AG04450 (cell line): ENCODE data around the gene USP49. TPM values are rescaled to one million over a fixed set of nuclear protein-coding genes. Genes with fewer than 3 reads are reported as not detected.

ENCODE experiments used
- CTCF ChIA-PET: fragments of 300-600, 350-600 bp; formaldehyde crosslinking; extraction: SDS; loops from one replicate; lab custom pipeline; 2022; ENCODE audit warnings: antibody characterized with exemption, inconsistent platforms; lab: Charles Lee
- POLR2A ChIA-PET: fragments of 350-600 bp; formaldehyde crosslinking; extraction: SDS; loops from one replicate; lab custom pipeline; 2021; ENCODE audit warnings: antibody characterized with exemption, inconsistent platforms; lab: Yijun Ruan, JAX
- DNase-seq: peaks from one replicate; pipeline ENCODE4 v3.0.0-alpha.2; 2011; ENCODE audit warnings: low read depth, low spot score
- H3K27ac ChIP-seq: one replicate; pipeline ENCODE4 v1.5.1; 2012; ENCODE audit warnings: low read depth, low read length, control low read depth
- H3K27me3 ChIP-seq: one replicate; pipeline ENCODE4 v1.6.0; 2012; ENCODE audit warnings: low read length; ENCODE audit not compliant: control insufficient read depth, insufficient read depth
- H3K4me3 ChIP-seq: 2 replicates; pipeline ENCODE4 v1.5.1; 2011; ENCODE audit warnings: mild to moderate bottlenecking, low read depth, low read length, control low read depth
- H3K9me3 ChIP-seq: 2 replicates; pipeline ENCODE4 v1.5.1; 2012; ENCODE audit warnings: low read length; ENCODE audit not compliant: control insufficient read depth, insufficient read depth
- polyA plus RNA-seq: library from polyadenylated mRNA; depleted of rRNA; stranded (reverse); fragments of >200 nt; gene quantifications from 2 replicates; pipeline ENCODE4 v1.2.3, GENCODE V29; 2011
- TF ChIP-seq, protein P1 (sequence below): IDR thresholded peaks from 2 replicates; pipeline ENCODE4 v1.5.1; 2011; ENCODE audit warnings: low read depth, low read length, control low read depth, inconsistent platforms

Gene USP49
- polyA plus RNA-seq, 1 experiment = 3.0 TPM

DNA sequence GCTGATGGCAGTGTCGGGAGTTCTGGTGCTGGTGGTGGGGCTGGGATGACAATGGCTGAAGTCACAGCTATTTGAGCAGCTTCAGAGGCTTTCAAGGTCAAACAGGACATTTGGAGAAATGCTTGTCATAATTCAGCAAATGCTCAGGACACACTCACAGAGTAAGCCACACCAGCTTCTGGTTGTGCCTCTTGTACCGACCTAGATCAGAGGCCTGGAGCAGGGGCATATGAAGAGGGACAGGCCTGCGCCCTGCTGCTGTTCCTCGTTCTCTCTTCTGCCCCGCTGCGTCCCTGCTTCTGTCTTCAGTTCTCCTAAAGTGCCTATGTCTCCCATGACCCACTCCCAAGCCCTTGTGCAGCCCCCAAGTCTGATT, 147.1 kb downstream of the USP49 start:
- TF ChIP-seq, protein P1, sequence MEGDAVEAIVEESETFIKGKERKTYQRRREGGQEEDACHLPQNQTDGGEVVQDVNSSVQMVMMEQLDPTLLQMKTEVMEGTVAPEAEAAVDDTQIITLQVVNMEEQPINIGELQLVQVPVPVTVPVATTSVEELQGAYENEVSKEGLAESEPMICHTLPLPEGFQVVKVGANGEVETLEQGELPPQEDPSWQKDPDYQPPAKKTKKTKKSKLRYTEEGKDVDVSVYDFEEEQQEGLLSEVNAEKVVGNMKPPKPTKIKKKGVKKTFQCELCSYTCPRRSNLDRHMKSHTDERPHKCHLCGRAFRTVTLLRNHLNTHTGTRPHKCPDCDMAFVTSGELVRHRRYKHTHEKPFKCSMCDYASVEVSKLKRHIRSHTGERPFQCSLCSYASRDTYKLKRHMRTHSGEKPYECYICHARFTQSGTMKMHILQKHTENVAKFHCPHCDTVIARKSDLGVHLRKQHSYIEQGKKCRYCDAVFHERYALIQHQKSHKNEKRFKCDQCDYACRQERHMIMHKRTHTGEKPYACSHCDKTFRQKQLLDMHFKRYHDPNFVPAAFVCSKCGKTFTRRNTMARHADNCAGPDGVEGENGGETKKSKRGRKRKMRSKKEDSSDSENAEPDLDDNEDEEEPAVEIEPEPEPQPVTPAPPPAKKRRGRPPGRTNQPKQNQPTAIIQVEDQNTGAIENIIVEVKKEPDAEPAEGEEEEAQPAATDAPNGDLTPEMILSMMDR = no peak
- DNase-seq = no peak
- no peaks in the 10 kb centered on the region for H3K9me3 ChIP-seq
- no peak overlapping the region for H3K4me3 ChIP-seq
- H3K27me3 ChIP-seq = peaks cover 25% of the 10 kb centered on the region
- ChIA-PET POLR2A (no interaction called here), CTCF (interaction anchor here (2.8 kb wide), 1 partner anchor 13 kb away, joined by 15 read pairs; the partner anchor contains the start of gene TFEB)
- no peak overlapping the region for H3K27ac ChIP-seq

DNA sequence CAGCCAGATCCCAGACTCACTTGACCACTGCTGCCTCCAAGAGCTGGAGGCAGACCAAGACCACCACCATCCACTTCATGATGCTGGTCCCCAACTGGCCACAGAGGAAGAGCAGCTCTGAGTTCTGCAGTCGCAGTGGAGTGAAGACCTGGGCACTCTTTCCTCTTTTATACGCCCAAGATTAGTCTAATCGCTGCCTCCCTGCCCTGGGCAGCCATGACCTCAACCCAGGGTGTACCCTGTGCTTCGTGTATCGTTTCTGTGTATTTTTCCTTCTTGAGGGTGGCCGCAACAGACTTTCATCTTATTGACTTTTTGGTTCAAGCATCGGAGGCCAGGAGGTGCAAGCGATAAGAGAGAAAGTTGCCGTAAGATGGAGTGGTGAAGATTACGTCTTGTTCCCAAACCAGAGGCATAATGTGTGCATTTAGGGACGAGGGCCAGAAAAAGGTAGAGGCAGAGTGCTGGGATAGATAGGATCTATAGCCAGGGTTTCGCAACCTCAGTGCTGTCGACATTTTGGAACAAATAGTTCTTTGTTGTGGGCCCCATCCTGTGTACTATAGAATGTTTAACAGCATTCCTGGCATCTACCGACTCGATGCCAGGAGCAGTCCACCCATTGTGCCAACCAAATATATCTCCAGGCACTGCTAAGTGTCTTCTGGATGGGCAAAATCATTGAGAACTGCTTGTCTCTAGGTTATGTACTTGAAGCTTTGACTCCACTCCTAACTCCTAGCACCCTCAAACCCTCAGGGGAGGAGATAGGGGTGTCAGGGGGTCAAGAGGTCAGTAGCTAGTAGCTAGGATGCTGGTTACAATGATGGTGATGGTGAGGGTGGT, 147.7 kb downstream of the USP49 start, which contains the start of gene PGC:
Gene PGC (minus strand): TSS at position 142 of the 846 bp plus-strand sequence. CDS start 63 bp downstream, at position 79.
- DNase-seq = no peak
- Histone ChIP-seq H3K27ac (no peak within 1 kb of the TSS), H3K9me3 (no peaks in the 10 kb centered on the region), H3K4me3 (no peak within 1 kb of the TSS), H3K27me3 (peaks cover 22% of the 10 kb centered on the region)
- POLR2A ChIA-PET = no interaction called here
- CTCF ChIA-PET = interaction anchor here (2.8 kb wide), 1 partner anchor 12 kb away, joined by 15 read pairs; the partner anchor contains the start of gene TFEB
- TF ChIP-seq, protein P1 = no peak

DNA sequence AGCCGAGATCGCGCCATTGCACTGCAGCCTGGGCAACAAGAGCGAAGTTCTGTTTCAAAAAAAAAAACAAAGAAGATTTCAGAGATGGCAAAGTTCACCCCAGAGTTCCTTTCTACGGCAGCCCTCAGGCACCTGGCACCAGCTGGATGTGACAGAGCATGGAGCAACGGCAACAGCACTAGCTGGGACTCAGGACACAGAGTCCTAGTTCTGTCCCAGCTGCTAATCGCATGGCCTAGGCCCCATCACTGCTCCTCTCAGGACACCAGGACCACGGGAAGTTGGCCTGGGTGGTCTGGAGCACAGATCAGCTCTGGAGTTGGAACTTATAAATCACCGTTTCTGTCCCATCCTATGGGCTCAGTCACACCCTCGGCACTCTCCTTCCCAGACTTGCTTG, 149.1 kb downstream of the USP49 start:
- TF ChIP-seq, protein P1 = no peak
- H3K27me3 ChIP-seq = peaks cover 20% of the 10 kb centered on the region
- ChIA-PET POLR2A (interaction anchor here (0.7 kb wide), 1 partner anchor 1036 kb away, joined by 7 read pairs; no protein-coding TSS in a partner anchor), CTCF (no interaction called here)
- no peaks in the 10 kb centered on the region for H3K9me3 ChIP-seq
- no peak overlapping the region for H3K27ac ChIP-seq
- H3K4me3 ChIP-seq = no peak overlapping the region
- DNase-seq = no peak

DNA sequence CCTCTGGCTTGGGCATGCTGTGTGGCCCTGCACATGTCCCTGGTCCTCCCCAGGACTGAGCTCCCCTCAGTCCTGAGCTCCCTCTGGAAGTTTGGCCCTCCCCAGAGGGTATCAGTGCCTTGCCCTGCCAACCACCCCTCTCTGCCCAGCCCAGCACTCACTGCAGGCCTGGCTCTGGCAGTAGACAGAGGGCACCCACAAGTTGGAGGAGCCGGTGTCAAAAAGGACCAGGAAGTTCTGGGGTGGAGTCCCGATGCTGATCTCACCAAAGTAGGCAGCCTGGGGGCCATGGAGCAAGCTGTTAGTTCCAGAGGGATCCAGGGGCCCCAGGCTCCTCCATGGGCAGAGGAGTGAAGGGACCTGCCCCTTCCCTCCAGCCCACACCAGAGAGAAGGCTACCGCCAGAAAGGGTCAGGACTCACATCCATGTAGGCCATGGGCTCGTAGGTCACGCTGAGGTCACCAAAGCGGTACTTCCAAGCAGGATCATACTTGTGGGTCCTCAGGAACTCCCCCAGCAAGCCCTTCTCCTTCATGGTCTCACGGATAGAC, 150.9 kb downstream of the USP49 start:
- CTCF ChIA-PET = no interaction called here
- Histone ChIP-seq H3K9me3 (no peaks in the 10 kb centered on the region), H3K27me3 (peaks cover 12% of the 10 kb centered on the region), H3K27ac (no peak overlapping the region), H3K4me3 (no peak overlapping the region)
- TF ChIP-seq, protein P1 = no peak
- POLR2A ChIA-PET = no interaction called here
- DNase-seq = no peak
